ENCODE measurements around the gene ATG5. TPM values are rescaled to one million over a fixed set of nuclear protein-coding genes. Genes with fewer than 3 reads are reported as not detected.

ATG5 gene
- total RNA-seq, 4 donors from 2014 or later, result 26.1 to 43.3 (median 30.6) TPM

GRCh38 chr6:106215608-106216007 lies 110.0 kb downstream of the ATG5 start:
- WGBS, 2 donors (ENCODE audit: low coverage in 1 of 2), result 88 to 95% methylated on average over 3 of the region's 3 CpGs
- Histone ChIP-seq H3K36me3 (no peaks in the 10 kb centered on the region), H3K9me3 (no peaks in the 10 kb centered on the region), H3K4me1 (no peaks in the 10 kb centered on the region), H3K27ac (no peak overlapping the region), H3K4me3 (no peak overlapping the region), H3K27me3 (no peaks in the 10 kb centered on the region)
- no peak for TF ChIP-seq CTCF (IDR thresholded peaks at IDR 0.05)
- no peak for TF ChIP-seq POLR2AphosphoS5 (IDR thresholded peaks at IDR 0.05)
- no peak for TF ChIP-seq POLR2A (IDR thresholded peaks at IDR 0.05)
- no peak for TF ChIP-seq EP300 (IDR thresholded peaks at IDR 0.05)
- no peak for ATAC-seq

- H3K27ac ChIP-seq, result no peak overlapping the region
- H3K4me1 ChIP-seq, result no peaks in the 10 kb centered on the region
- 71 to 85% methylated on average over 4 of the region's 4 CpGs for WGBS, 2 donors (ENCODE audit: low coverage in 1 of 2)
- H3K4me3 ChIP-seq, result no peak overlapping the region
- no peaks in the 10 kb centered on the region for H3K9me3 ChIP-seq
- no peaks in the 10 kb centered on the region for H3K27me3 ChIP-seq
- no peak for TF ChIP-seq EP300 (IDR thresholded peaks at IDR 0.05)
- TF ChIP-seq POLR2A (IDR thresholded peaks at IDR 0.05), result no peak
- TF ChIP-seq POLR2AphosphoS5 (IDR thresholded peaks at IDR 0.05), result no peak
- TF ChIP-seq CTCF (IDR thresholded peaks at IDR 0.05), result no peak
- H3K36me3 ChIP-seq, result no peaks in the 10 kb centered on the region
- no peak for ATAC-seq
Observed at GRCh38 chr6:106214531-106214930, 111.0 kb downstream of the ATG5 start.

- Histone ChIP-seq H3K27ac (no peak overlapping the region), H3K27me3 (no peaks in the 10 kb centered on the region), H3K4me1 (no peaks in the 10 kb centered on the region), H3K36me3 (no peaks in the 10 kb centered on the region), H3K4me3 (no peak overlapping the region), H3K9me3 (no peaks in the 10 kb centered on the region)
- 91 to 96% methylated on average over 2 of the region's 2 CpGs for WGBS, 2 donors (ENCODE audit: low coverage in 1 of 2)
- no peak for ATAC-seq
- TF ChIP-seq EP300 (IDR thresholded peaks at IDR 0.05) (no peak), POLR2A (IDR thresholded peaks at IDR 0.05) (no peak), POLR2AphosphoS5 (IDR thresholded peaks at IDR 0.05) (no peak)
Observed at GRCh38 chr6:106213660-106214289, 111.8 kb downstream of the ATG5 start.

- no peak for TF ChIP-seq POLR2A (IDR thresholded peaks at IDR 0.05)
- TF ChIP-seq POLR2AphosphoS5 (IDR thresholded peaks at IDR 0.05), result no peak
- no peak for TF ChIP-seq EP300 (IDR thresholded peaks at IDR 0.05)
- TF ChIP-seq CTCF (IDR thresholded peaks at IDR 0.05), result no peak
- H3K4me3 ChIP-seq, result no peak overlapping the region
- no peaks in the 10 kb centered on the region for H3K9me3 ChIP-seq
- ATAC-seq, result no peak
- 98 to 99% methylated on average over 5 of the region's 5 CpGs for WGBS, 2 donors (ENCODE audit: low coverage in 1 of 2)
- no peaks in the 10 kb centered on the region for H3K36me3 ChIP-seq
- no peaks in the 10 kb centered on the region for H3K27me3 ChIP-seq
- no peak overlapping the region for H3K27ac ChIP-seq
- H3K4me1 ChIP-seq, result no peaks in the 10 kb centered on the region
Observed at GRCh38 chr6:106212576-106212975, 113.0 kb downstream of the ATG5 start.

- no peak for ATAC-seq
- TF ChIP-seq CTCF (IDR thresholded peaks at IDR 0.05) (no peak), POLR2A (IDR thresholded peaks at IDR 0.05) (no peak), EP300 (IDR thresholded peaks at IDR 0.05) (no peak), POLR2AphosphoS5 (IDR thresholded peaks at IDR 0.05) (no peak)
- Histone ChIP-seq H3K36me3 (no peaks in the 10 kb centered on the region), H3K27ac (no peak overlapping the region), H3K9me3 (no peaks in the 10 kb centered on the region), H3K4me1 (no peaks in the 10 kb centered on the region), H3K4me3 (no peak overlapping the region), H3K27me3 (no peaks in the 10 kb centered on the region)
- 70 to 85% methylated on average over 1 of the region's 1 CpG for WGBS, 2 donors (ENCODE audit: low coverage in 1 of 2)
Observed at GRCh38 chr6:106206905-106207304, 118.7 kb downstream of the ATG5 start.
